ENCODE data around the gene TRNT1. TPM values are rescaled to one million over a fixed set of nuclear protein-coding genes. Genes with fewer than 3 reads are reported as not detected.
A peak's percentile ranks its signal among the peaks of the same experiment; 100 is the strongest.

TRNT1 gene
- total and polyA plus RNA-seq, 4 donors = 10.0 to 37.6 (median 16.5) TPM

DNA sequence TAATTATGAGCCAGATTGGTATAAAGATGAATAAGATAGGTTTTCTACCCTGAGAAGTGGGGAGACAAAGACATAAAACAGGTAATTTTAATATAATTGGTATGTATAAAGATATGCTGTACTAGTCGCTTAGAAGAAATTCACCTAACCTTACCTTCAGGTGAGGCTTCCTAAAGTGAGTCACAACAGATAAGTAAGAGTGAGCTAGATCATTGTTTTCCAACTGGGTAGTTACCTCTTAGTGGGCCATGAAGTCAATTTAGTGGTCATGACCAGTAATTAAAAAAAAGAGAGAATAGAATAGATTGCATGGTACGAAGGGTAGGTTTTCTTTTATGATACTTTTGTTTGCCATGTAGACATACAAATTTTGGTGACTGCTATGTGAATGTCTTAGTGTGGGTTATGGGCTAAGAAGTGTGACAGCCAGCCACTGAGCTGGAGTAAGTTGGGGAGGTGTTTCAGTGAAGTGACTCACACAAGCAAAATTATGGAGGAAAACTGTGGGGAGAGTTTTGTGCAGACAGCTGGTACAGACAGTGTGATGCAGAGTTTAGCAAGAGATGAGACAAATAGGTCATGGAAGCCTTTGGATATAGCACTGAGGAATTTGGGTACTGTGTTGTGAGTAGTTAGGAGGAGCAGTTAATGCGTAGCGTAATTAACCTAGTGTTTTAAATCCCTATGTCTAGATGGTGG, 8.2 kb downstream of the TRNT1 start:
- Histone ChIP-seq H3K4me3 (no peak overlapping the region), H3K27ac (ENCODE audit: low read depth in 1 of 2, low read length in 1 of 2) (no peak overlapping the region), H3K36me3 (ENCODE audit: control insufficient read depth in 4 of 4, insufficient read depth in 4 of 4, low read length in 4 of 4) (peaks cover 4 to 20% (median 13%) of the 10 kb centered on the region in 4 donors), H3K9ac (ENCODE audit: insufficient read depth in 1 of 2, low read length in 2 of 2) (no peak overlapping the region), H3K27me3 (ENCODE audit: control insufficient read depth in 3 of 3, insufficient read depth in 3 of 3, low read length in 2 of 3) (no peaks in the 10 kb centered on the region), H3K4me1 (ENCODE audit: control insufficient read depth in 5 of 5, insufficient read depth in 5 of 5, low read length in 5 of 5) (peaks cover 0 to 2% (median 0%) of the 10 kb centered on the region in 5 donors), H3K9me3 (ENCODE audit: control insufficient read depth in 4 of 4, insufficient read depth in 3 of 4, low read length in 3 of 4) (no peaks in the 10 kb centered on the region)
- WGBS, 2 donors = 98 to 99% methylated on average over 4 of the region's 4 CpGs
- ATAC-seq (ENCODE audit: insufficient read depth, low FRiP score) (no peak), DNase-seq (no peak)
- TF ChIP-seq, protein P1, sequence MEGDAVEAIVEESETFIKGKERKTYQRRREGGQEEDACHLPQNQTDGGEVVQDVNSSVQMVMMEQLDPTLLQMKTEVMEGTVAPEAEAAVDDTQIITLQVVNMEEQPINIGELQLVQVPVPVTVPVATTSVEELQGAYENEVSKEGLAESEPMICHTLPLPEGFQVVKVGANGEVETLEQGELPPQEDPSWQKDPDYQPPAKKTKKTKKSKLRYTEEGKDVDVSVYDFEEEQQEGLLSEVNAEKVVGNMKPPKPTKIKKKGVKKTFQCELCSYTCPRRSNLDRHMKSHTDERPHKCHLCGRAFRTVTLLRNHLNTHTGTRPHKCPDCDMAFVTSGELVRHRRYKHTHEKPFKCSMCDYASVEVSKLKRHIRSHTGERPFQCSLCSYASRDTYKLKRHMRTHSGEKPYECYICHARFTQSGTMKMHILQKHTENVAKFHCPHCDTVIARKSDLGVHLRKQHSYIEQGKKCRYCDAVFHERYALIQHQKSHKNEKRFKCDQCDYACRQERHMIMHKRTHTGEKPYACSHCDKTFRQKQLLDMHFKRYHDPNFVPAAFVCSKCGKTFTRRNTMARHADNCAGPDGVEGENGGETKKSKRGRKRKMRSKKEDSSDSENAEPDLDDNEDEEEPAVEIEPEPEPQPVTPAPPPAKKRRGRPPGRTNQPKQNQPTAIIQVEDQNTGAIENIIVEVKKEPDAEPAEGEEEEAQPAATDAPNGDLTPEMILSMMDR (IDR thresholded peaks at IDR 0.05; ENCODE audit: control extremely low read depth, extremely low read depth) = no peak

DNA sequence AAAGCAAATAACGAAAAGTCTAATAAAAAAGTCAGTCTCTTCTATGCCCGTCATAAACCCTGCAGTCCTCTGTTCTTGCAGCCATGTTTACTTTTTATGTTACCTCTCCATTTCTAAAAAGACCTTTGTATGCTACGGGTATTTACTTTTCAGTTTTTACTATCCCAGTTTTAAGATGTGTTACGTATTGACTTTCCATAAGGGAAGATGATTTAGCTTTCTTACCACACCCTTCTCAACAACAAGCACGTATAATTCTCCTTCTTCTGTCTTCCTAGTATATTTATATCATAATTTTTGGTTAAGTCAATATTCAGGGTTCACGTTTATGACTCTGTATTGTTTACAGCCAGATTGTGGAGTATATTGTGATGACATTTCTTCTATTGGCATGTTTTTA, 10.8 kb downstream of the TRNT1 start:
- Histone ChIP-seq H3K27ac (ENCODE audit: low read depth in 1 of 2, low read length in 1 of 2) (no peak overlapping the region), H3K9ac (ENCODE audit: insufficient read depth in 1 of 2, low read length in 2 of 2) (no peak overlapping the region), H3K27me3 (ENCODE audit: control insufficient read depth in 3 of 3, insufficient read depth in 3 of 3, low read length in 2 of 3) (no peaks in the 10 kb centered on the region), H3K36me3 (ENCODE audit: control insufficient read depth in 4 of 4, insufficient read depth in 4 of 4, low read length in 4 of 4) (peaks cover 7 to 22% (median 12%) of the 10 kb centered on the region in 4 donors), H3K4me3 (no peak overlapping the region), H3K9me3 (ENCODE audit: control insufficient read depth in 4 of 4, insufficient read depth in 3 of 4, low read length in 3 of 4) (no peaks in the 10 kb centered on the region), H3K4me1 (ENCODE audit: control insufficient read depth in 5 of 5, insufficient read depth in 5 of 5, low read length in 5 of 5) (peaks cover 0 to 2% (median 0%) of the 10 kb centered on the region in 5 donors)
- DNase-seq = no peak
- WGBS, 2 donors = 91 to 93% methylated on average over 6 of the region's 6 CpGs
- ATAC-seq (ENCODE audit: insufficient read depth, low FRiP score) = no peak
- TF ChIP-seq, protein P1 (IDR thresholded peaks at IDR 0.05; ENCODE audit: control extremely low read depth, extremely low read depth) = no peak

DNA sequence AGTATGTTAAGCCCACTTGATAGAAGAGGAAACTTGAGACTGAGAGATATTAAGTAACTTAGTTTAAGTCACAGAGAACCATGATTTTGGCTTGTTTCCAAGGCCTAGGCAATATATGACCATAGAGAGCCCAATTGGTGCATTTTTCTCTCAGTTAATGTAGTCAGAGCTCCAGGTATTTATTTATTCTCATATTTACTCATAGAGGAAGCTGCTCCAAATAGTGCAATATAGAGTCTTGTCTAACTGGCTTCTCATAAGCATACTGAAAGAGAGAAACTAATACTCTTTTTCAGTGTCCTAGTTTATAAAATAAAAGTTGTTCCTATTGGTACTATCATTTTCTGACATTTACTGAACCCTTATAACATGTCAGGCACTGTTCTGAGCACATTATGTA, 15.2 kb downstream of the TRNT1 start:
- ATAC-seq (ENCODE audit: insufficient read depth, low FRiP score) = no peak
- H3K36me3 ChIP-seq (ENCODE audit: control insufficient read depth in 4 of 4, insufficient read depth in 4 of 4, low read length in 4 of 4) = peaks cover 13 to 38% (median 29%) of the 10 kb centered on the region in 4 donors

More for the DNA sequence above, 15.2 kb downstream of the TRNT1 start:
- DNase-seq = peak in 2 of 3 donors; percentile 19 to 30
- H3K27me3 ChIP-seq (ENCODE audit: control insufficient read depth in 3 of 3, insufficient read depth in 3 of 3, low read length in 2 of 3) = no peaks in the 10 kb centered on the region
- H3K4me3 ChIP-seq = no peak overlapping the region
- TF ChIP-seq, protein P1 (IDR thresholded peaks at IDR 0.05; ENCODE audit: control extremely low read depth, extremely low read depth) = no peak
- H3K4me1 ChIP-seq (ENCODE audit: control insufficient read depth in 5 of 5, insufficient read depth in 5 of 5, low read length in 5 of 5) = no peaks in the 10 kb centered on the region
- no peak overlapping the region for H3K9ac ChIP-seq (ENCODE audit: insufficient read depth in 1 of 2, low read length in 2 of 2)
- H3K9me3 ChIP-seq (ENCODE audit: control insufficient read depth in 4 of 4, insufficient read depth in 3 of 4, low read length in 3 of 4) = no peaks in the 10 kb centered on the region
- H3K27ac ChIP-seq (ENCODE audit: low read depth in 1 of 2, low read length in 1 of 2) = no peak overlapping the region
